Measurements from ENCODE around the gene PRKCB. TPM values are rescaled to one million over a fixed set of nuclear protein-coding genes. Genes with fewer than 3 reads are reported as not detected.

The PRKCB gene
- total RNA-seq, 6 donors from 2014 or later, result 9.6 to 28.0 (median 13.9) TPM

GRCh38 chr16:24140730-24141129 lies 304.9 kb downstream of the PRKCB start:
- no peak for ATAC-seq (ENCODE audit: low FRiP score in 2 of 2)
- DNase-seq, result no peak
- Histone ChIP-seq H3K27ac (no peak overlapping the region), H3K27me3 (no peaks in the 10 kb centered on the region), H3K36me3 (no peaks in the 10 kb centered on the region), H3K4me1 (no peaks in the 10 kb centered on the region), H3K4me3 (no peak overlapping the region), H3K9me3 (no peaks in the 10 kb centered on the region)
- TF ChIP-seq CTCF (IDR thresholded peaks at IDR 0.05) (no peak), POLR2AphosphoS5 (IDR thresholded peaks at IDR 0.05) (no peak), POLR2A (IDR thresholded peaks at IDR 0.05) (no peak), EP300 (IDR thresholded peaks at IDR 0.05) (no peak)
- 61 to 78% methylated on average over 2 of the region's 2 CpGs for WGBS, 2 donors

- H3K27ac ChIP-seq, result no peak overlapping the region
- no peaks in the 10 kb centered on the region for H3K27me3 ChIP-seq
- 84 to 90% methylated on average over 4 to 5 of the region's 5 CpGs for WGBS, 2 donors
- DNase-seq (no peak), ATAC-seq (ENCODE audit: low FRiP score in 2 of 2) (no peak)
- H3K36me3 ChIP-seq, result no peaks in the 10 kb centered on the region
- H3K4me1 ChIP-seq, result no peaks in the 10 kb centered on the region
- TF ChIP-seq POLR2AphosphoS5 (IDR thresholded peaks at IDR 0.05), result no peak
- no peak for TF ChIP-seq CTCF (IDR thresholded peaks at IDR 0.05)
- TF ChIP-seq POLR2A (IDR thresholded peaks at IDR 0.05), result no peak
- no peak for TF ChIP-seq EP300 (IDR thresholded peaks at IDR 0.05)
- no peaks in the 10 kb centered on the region for H3K9me3 ChIP-seq
- H3K4me3 ChIP-seq, result no peak overlapping the region
Observed at GRCh38 chr16:24141466-24141865, 305.7 kb downstream of the PRKCB start.

- no peak overlapping the region for H3K27ac ChIP-seq
- H3K9me3 ChIP-seq, result no peaks in the 10 kb centered on the region
- no peaks in the 10 kb centered on the region for H3K27me3 ChIP-seq
- DNase-seq, result no peak
- WGBS, 2 donors, result 93 to 98% methylated on average over 2 of the region's 2 CpGs
- ATAC-seq (ENCODE audit: low FRiP score in 2 of 2), result no peak
- no peaks in the 10 kb centered on the region for H3K4me1 ChIP-seq
- H3K4me3 ChIP-seq, result no peak overlapping the region
- H3K36me3 ChIP-seq, result no peaks in the 10 kb centered on the region
- TF ChIP-seq CTCF (IDR thresholded peaks at IDR 0.05) (no peak), POLR2A (IDR thresholded peaks at IDR 0.05) (no peak), EP300 (IDR thresholded peaks at IDR 0.05) (no peak), POLR2AphosphoS5 (IDR thresholded peaks at IDR 0.05) (no peak)
Observed at GRCh38 chr16:24141917-24142316, 306.1 kb downstream of the PRKCB start.

- no peak for DNase-seq
- H3K4me1 ChIP-seq, result no peaks in the 10 kb centered on the region
Observed at GRCh38 chr16:24145927-24146326, 310.1 kb downstream of the PRKCB start.

More at GRCh38 chr16:24145927-24146326, 310.1 kb downstream of the PRKCB start:
- 88 to 95% methylated on average over 3 of the region's 3 CpGs for WGBS, 2 donors
- no peaks in the 10 kb centered on the region for H3K27me3 ChIP-seq
- ATAC-seq (ENCODE audit: low FRiP score in 2 of 2), result no peak
- no peaks in the 10 kb centered on the region for H3K9me3 ChIP-seq
- H3K27ac ChIP-seq, result no peak overlapping the region
- TF ChIP-seq POLR2A (IDR thresholded peaks at IDR 0.05) (no peak), EP300 (IDR thresholded peaks at IDR 0.05) (no peak), CTCF (IDR thresholded peaks at IDR 0.05) (no peak), POLR2AphosphoS5 (IDR thresholded peaks at IDR 0.05) (no peak)
- H3K4me3 ChIP-seq, result no peak overlapping the region
- H3K36me3 ChIP-seq, result no peaks in the 10 kb centered on the region

All from upper lobe of left lung (tissue), 6 donors.